Measurements from ENCODE around the gene IL21. TPM values are rescaled to one million over a fixed set of nuclear protein-coding genes. Genes with fewer than 3 reads are reported as not detected.
A peak's percentile ranks its signal among the peaks of the same experiment; 100 is the strongest.
"Not testable (repeated sequence)": the region's sequence is repeated elsewhere in the genome, so short reads cannot be mapped to it uniquely, and the experiment has no call there.

The IL21 gene
- total RNA-seq, 1 donor from 2014 or later = not detected

- Histone ChIP-seq H3K9me3 (no peaks in the 10 kb centered on the region), H3K36me3 (no peaks in the 10 kb centered on the region), H3K27me3 (no peaks in the 10 kb centered on the region), H3K4me1 (no peaks in the 10 kb centered on the region), H3K4me3 (no peak overlapping the region), H3K27ac (no peak overlapping the region)
- intact Hi-C loops (cut with DNase I) = no loop called here
- no peak for DNase-seq (ENCODE audit: extremely low spot score in 2 of 2)
- peak in 2 of 3 experiments; percentile 37 to 45 for TF ChIP-seq CTCF (IDR thresholded peaks at IDR 0.05)
- TF ChIP-seq POLR2AphosphoS5 (IDR thresholded peaks at IDR 0.05; ENCODE audit: insufficient read depth in 1 of 2, low read depth in 1 of 2) = no peak
- no peak for TF ChIP-seq POLR2A (IDR thresholded peaks at IDR 0.05)
Observed at GRCh38 chr4:122576261-122577188, 44.3 kb downstream of the IL21 start.

GRCh38 chr4:122574347-122574746 is 46.5 kb downstream of the IL21 start:
- H3K4me3 ChIP-seq; H3K4me1 ChIP-seq; H3K36me3 ChIP-seq; DNase-seq (ENCODE audit: extremely low spot score in 2 of 2); intact Hi-C loops (cut with DNase I); H3K9me3 ChIP-seq; H3K27ac ChIP-seq; H3K27me3 ChIP-seq: not testable (repeated sequence)

- intact Hi-C loops (cut with DNase I) = no loop called here
- no peaks in the 10 kb centered on the region for H3K27me3 ChIP-seq
Observed at GRCh38 chr4:122562449-122562848, 58.4 kb downstream of the IL21 start.

More at GRCh38 chr4:122562449-122562848, 58.4 kb downstream of the IL21 start:
- no peaks in the 10 kb centered on the region for H3K36me3 ChIP-seq
- H3K9me3 ChIP-seq = no peaks in the 10 kb centered on the region
- H3K27ac ChIP-seq = no peak overlapping the region
- DNase-seq (ENCODE audit: extremely low spot score in 2 of 2) = no peak
- no peak overlapping the region for H3K4me3 ChIP-seq
- TF ChIP-seq POLR2A (IDR thresholded peaks at IDR 0.05) (no peak), POLR2AphosphoS5 (IDR thresholded peaks at IDR 0.05; ENCODE audit: insufficient read depth in 1 of 2, low read depth in 1 of 2) (no peak), CTCF (IDR thresholded peaks at IDR 0.05) (no peak)
- no peaks in the 10 kb centered on the region for H3K4me1 ChIP-seq

Other genes with a start within 250 kb of the IL21 start
- gene ADAD1, start 242.1 kb downstream of the IL21 start, total RNA-seq = not detected
- gene IL2, start 164.3 kb downstream of the IL21 start, total RNA-seq = not detected
- 2.2 TPM for gene BBS12, start 111.6 kb upstream of the IL21 start, total RNA-seq
- gene FGF2, start 205.8 kb upstream of the IL21 start, total RNA-seq = 12.0 TPM

All from vagina (tissue), 2 donors.